NOMO-1 treated with dmso at 0.1 percent for 144 hours (cell line): ENCODE measurements around the gene RHBDL3.

Experiments
- DNase-seq: peaks from one replicate; lab custom pipeline; 2025; ENCODE audit not compliant: unreplicated experiment; lab: John Stamatoyannopoulos, UW

The RHBDL3 gene

GRCh38 chr17:32266389-32267301 lies 1.0 kb downstream of the RHBDL3 start:
- peak; percentile 24 for DNase-seq

GRCh38 chr17:32267690-32268205 lies 2.1 kb downstream of the RHBDL3 start:
- DNase-seq = no peak

GRCh38 chr17:32268734-32269288 lies 3.2 kb downstream of the RHBDL3 start:
- no peak for DNase-seq

- DNase-seq = no peak
Measured at GRCh38 chr17:32269377-32269776, 3.7 kb downstream of the RHBDL3 start.

- DNase-seq = no peak
Measured at GRCh38 chr17:32271844-32272243, 6.2 kb downstream of the RHBDL3 start.

GRCh38 chr17:32274101-32274500 lies 8.5 kb downstream of the RHBDL3 start:
- DNase-seq = no peak

- DNase-seq = no peak
Measured at GRCh38 chr17:32274643-32275042, 9.0 kb downstream of the RHBDL3 start.

GRCh38 chr17:32275060-32276042 lies 9.7 kb downstream of the RHBDL3 start:
- no peak for DNase-seq

GRCh38 chr17:32276171-32276601 lies 10.6 kb downstream of the RHBDL3 start:
- peak; percentile 81 for DNase-seq

GRCh38 chr17:32277284-32277683 lies 11.7 kb downstream of the RHBDL3 start:
- DNase-seq = no peak

- DNase-seq = no peak
Measured at GRCh38 chr17:32278815-32279214, 13.2 kb downstream of the RHBDL3 start.

- DNase-seq = no peak
Measured at GRCh38 chr17:32279891-32280716, 14.5 kb downstream of the RHBDL3 start.

GRCh38 chr17:32281011-32281451 lies 15.4 kb downstream of the RHBDL3 start:
- DNase-seq = no peak

GRCh38 chr17:32283745-32284201 lies 18.1 kb downstream of the RHBDL3 start:
- DNase-seq = no peak

- no peak for DNase-seq
Measured at GRCh38 chr17:32285306-32285705, 19.7 kb downstream of the RHBDL3 start.

- no peak for DNase-seq
Measured at GRCh38 chr17:32285746-32286517, 20.3 kb downstream of the RHBDL3 start.

GRCh38 chr17:32286518-32286900 lies 20.9 kb downstream of the RHBDL3 start:
- no peak for DNase-seq

GRCh38 chr17:32287804-32288511 lies 22.3 kb downstream of the RHBDL3 start:
- no peak for DNase-seq

GRCh38 chr17:32288615-32289014 lies 23.0 kb downstream of the RHBDL3 start:
- no peak for DNase-seq
